Loucy (cell line): ENCODE results near the gene PTPN9.

ENCODE experiments used
- H2AFZ ChIP-seq: fragments of 200-600 bp; sonication (generic); 2 replicates; pipeline ENCODE4 v1.6.0; 2016; ENCODE audit warnings: antibody characterized with exemption, mild to moderate bottlenecking, low read length, moderate library complexity
- H3F3A ChIP-seq: fragments of 200-600 bp; 2 replicates; pipeline ENCODE4 v1.6.0; 2016; ENCODE audit warnings: antibody characterized with exemption, low read depth, mild to moderate bottlenecking
- H3K27me3 ChIP-seq: fragments of 200-600 bp; sonication (generic); 2 replicates; pipeline ENCODE4 v1.6.1; 2014; ENCODE audit warnings: low read length, mild to moderate bottlenecking; ENCODE audit not compliant: insufficient read depth, poor library complexity, severe bottlenecking
- H3K36me3 ChIP-seq: fragments of 200-600 bp; sonication (generic); 2 replicates; pipeline ENCODE4 v1.6.1; 2016; ENCODE audit warnings: low read length; ENCODE audit not compliant: insufficient read depth
- H3K4me1 ChIP-seq: fragments of 200-600 bp; sonication (generic); 2 replicates; pipeline ENCODE4 v1.5.1; 2014; ENCODE audit warnings: low read length, mild to moderate bottlenecking; ENCODE audit not compliant: insufficient read depth, poor library complexity, severe bottlenecking
- H3K4me2 ChIP-seq: fragments of 200-600 bp; sonication (generic); 2 replicates; pipeline ENCODE4 v1.6.0; 2014; ENCODE audit warnings: antibody characterized with exemption, low read length, low read depth, mild to moderate bottlenecking; ENCODE audit not compliant: poor library complexity, severe bottlenecking
- H3K4me3 ChIP-seq: fragments of 200-600 bp; sonication (generic); 2 replicates; pipeline ENCODE4 v1.5.1; 2014; ENCODE audit warnings: low read length, mild to moderate bottlenecking, mixed read lengths; ENCODE audit not compliant: poor library complexity, severe bottlenecking
- H3K79me2 ChIP-seq: fragments of 200-600 bp; sonication (generic); 2 replicates; pipeline ENCODE4 v1.6.1; 2014; ENCODE audit warnings: low read length; ENCODE audit not compliant: insufficient read depth
- H3K9ac ChIP-seq: fragments of 200-600 bp; sonication (generic); 2 replicates; pipeline ENCODE4 v1.6.0; 2014; ENCODE audit warnings: mild to moderate bottlenecking, low read depth, low read length, moderate library complexity; ENCODE audit not compliant: poor library complexity, severe bottlenecking
- H3K9me2 ChIP-seq: fragments of 200-600 bp; sonication (generic); replicated peaks from 2 replicates; pipeline ENCODE4 v1.6.1; 2016; ENCODE audit warnings: low read depth, low read length, mixed read lengths
- H3K9me3 ChIP-seq: fragments of 200-600 bp; sonication (generic); 2 replicates; pipeline ENCODE4 v1.6.1; 2014; ENCODE audit warnings: mild to moderate bottlenecking, antibody characterized with exemption, low read length, low read depth; ENCODE audit not compliant: insufficient read depth
- H4K20me1 ChIP-seq: fragments of 200-600 bp; sonication (generic); 2 replicates; pipeline ENCODE4 v1.6.0; 2014; ENCODE audit warnings: antibody characterized with exemption, low read length, mild to moderate bottlenecking; ENCODE audit not compliant: insufficient read depth, poor library complexity, severe bottlenecking
- CTCF ChIP-seq: fragments of 200-600 bp; sonication (generic); conservative IDR thresholded peaks from 2 replicates; pipeline ENCODE4 v1.5.1; 2014; ENCODE audit warnings: mild to moderate bottlenecking, antibody characterized with exemption, low read length
- EZH2phosphoT487 ChIP-seq: fragments of 200-600 bp; IDR thresholded peaks from 2 replicates; pipeline ENCODE4 v1.6.1; 2018; ENCODE audit warnings: antibody characterized with exemption, mild to moderate bottlenecking, moderate library complexity, borderline replicate concordance

Gene PTPN9

GRCh38 chr15:75594276-75594675, 15.2 kb upstream of the PTPN9 start:
- H3F3A ChIP-seq, result no peaks in the 10 kb centered on the region
- H3K9ac ChIP-seq, result no peak overlapping the region
- TF ChIP-seq EZH2phosphoT487 (no peak), CTCF (no peak)
- H3K27me3 ChIP-seq, result no peaks in the 10 kb centered on the region
- H3K9me3 ChIP-seq, result no peaks in the 10 kb centered on the region
- H3K4me3 ChIP-seq, result no peak overlapping the region
- no peaks in the 10 kb centered on the region for H3K4me1 ChIP-seq
- H3K4me2 ChIP-seq, result no peak overlapping the region
- no peaks in the 10 kb centered on the region for H3K9me2 ChIP-seq
- no peaks in the 10 kb centered on the region for H4K20me1 ChIP-seq
- no peak overlapping the region for H2AFZ ChIP-seq
- peaks cover 23% of the 10 kb centered on the region; the same call in 1 of the 2 replicates for H3K36me3 ChIP-seq
- no peaks in the 10 kb centered on the region for H3K79me2 ChIP-seq

GRCh38 chr15:75591655-75592364, 12.7 kb upstream of the PTPN9 start:
- no peak overlapping the region for H3K9ac ChIP-seq

GRCh38 chr15:75590239-75590638, 11.1 kb upstream of the PTPN9 start:
- Histone ChIP-seq H3K4me2 (no peak overlapping the region), H4K20me1 (no peaks in the 10 kb centered on the region), H3K36me3 (no peaks in the 10 kb centered on the region), H3K9me2 (no peaks in the 10 kb centered on the region), H3K4me1 (no peaks in the 10 kb centered on the region), H3K9me3 (no peaks in the 10 kb centered on the region), H3K4me3 (no peak overlapping the region), H3K79me2 (no peaks in the 10 kb centered on the region), H3F3A (no peaks in the 10 kb centered on the region), H2AFZ (no peak overlapping the region), H3K27me3 (no peaks in the 10 kb centered on the region), H3K9ac (no peak overlapping the region)
- TF ChIP-seq EZH2phosphoT487 (no peak), CTCF (no peak)

More at GRCh38 chr15:75591655-75592364, 12.7 kb upstream of the PTPN9 start:
- Histone ChIP-seq H4K20me1 (no peaks in the 10 kb centered on the region), H3K27me3 (no peaks in the 10 kb centered on the region), H3K9me3 (no peaks in the 10 kb centered on the region), H3K9me2 (no peaks in the 10 kb centered on the region), H3K4me1 (no peaks in the 10 kb centered on the region), H3K79me2 (no peaks in the 10 kb centered on the region), H2AFZ (no peak overlapping the region), H3K4me3 (no peak overlapping the region), H3K4me2 (no peak overlapping the region), H3F3A (no peaks in the 10 kb centered on the region), H3K36me3 (peaks cover 2% of the 10 kb centered on the region; the same call in 1 of the 2 replicates)
- TF ChIP-seq CTCF, result no peak
- TF ChIP-seq EZH2phosphoT487, result no peak
